WTC11 (cell line): ENCODE measurements around the gene TSPAN9.

Experiments
- CTCF ChIP-seq: fragments of 200-600 bp; IDR thresholded peaks from 2 replicates; pipeline ENCODE4 v1.8.0; 2022; ENCODE audit warnings: antibody characterized with exemption
- ELF4 ChIP-seq: sonication (generic); formaldehyde crosslinking; IDR thresholded peaks from 2 replicates; pipeline ENCODE4 v1.8.1; 2022; ENCODE audit warnings: low read depth, mild to moderate bottlenecking, moderate library complexity, missing genetic modification reagents
- HMGXB4 ChIP-seq: sonication (generic); formaldehyde crosslinking; IDR thresholded peaks from 2 replicates; pipeline ENCODE4 v1.8.1; 2023; ENCODE audit warnings: mild to moderate bottlenecking, moderate library complexity, missing genetic modification reagents
- JUN ChIP-seq: sonication (generic); formaldehyde crosslinking; IDR thresholded peaks from 2 replicates; pipeline ENCODE4 v1.8.0; 2023; ENCODE audit warnings: mild to moderate bottlenecking, missing genetic modification reagents
- NFYB ChIP-seq: sonication (generic); formaldehyde crosslinking; conservative IDR thresholded peaks from 2 replicates; pipeline ENCODE4 v1.8.0; 2022; ENCODE audit warnings: low read depth, missing genetic modification reagents
- NR2C2 ChIP-seq: sonication (generic); formaldehyde crosslinking; IDR thresholded peaks from 2 replicates; pipeline ENCODE4 v1.8.0; 2022; ENCODE audit warnings: mild to moderate bottlenecking, missing genetic modification reagents
- SOX15 ChIP-seq: fragments of 250-450 bp; sonication (Bioruptor Pico); IDR thresholded peaks from 2 replicates; pipeline ENCODE4 v1.9.0; 2021; ENCODE audit warnings: mild to moderate bottlenecking
- USF2 ChIP-seq: sonication (generic); formaldehyde crosslinking; IDR thresholded peaks from 2 replicates; pipeline ENCODE4 v1.8.1; 2023; ENCODE audit warnings: mild to moderate bottlenecking, missing genetic modification reagents, moderate library complexity

- no peak for TF ChIP-seq CTCF
- TF ChIP-seq HMGXB4 (CRISPR knock-in tag): no peak
- no peak for TF ChIP-seq JUN (CRISPR knock-in tag)
- TF ChIP-seq NR2C2: no peak
- TF ChIP-seq USF2 (CRISPR knock-in tag): no peak
- TF ChIP-seq NFYB: no peak
- no peak for TF ChIP-seq SOX15 (CRISPR knock-in tag)
- no peak for TF ChIP-seq ELF4 (CRISPR knock-in tag)
Measured at GRCh38 chr12:3122841-3123678, 45.9 kb downstream of the TSPAN9 start.
